GM19372 (cell line): Measurements from ENCODE around the gene CD5L.

Experiments used
- ATAC-seq: cut with Tn5 transposase; IDR thresholded peaks from one replicate; pipeline ENCODE4 v1.9.1; 2021; ENCODE audit warnings: mild to moderate bottlenecking, low read depth, moderate library complexity; ENCODE audit not compliant: unreplicated experiment

The CD5L gene

DNA sequence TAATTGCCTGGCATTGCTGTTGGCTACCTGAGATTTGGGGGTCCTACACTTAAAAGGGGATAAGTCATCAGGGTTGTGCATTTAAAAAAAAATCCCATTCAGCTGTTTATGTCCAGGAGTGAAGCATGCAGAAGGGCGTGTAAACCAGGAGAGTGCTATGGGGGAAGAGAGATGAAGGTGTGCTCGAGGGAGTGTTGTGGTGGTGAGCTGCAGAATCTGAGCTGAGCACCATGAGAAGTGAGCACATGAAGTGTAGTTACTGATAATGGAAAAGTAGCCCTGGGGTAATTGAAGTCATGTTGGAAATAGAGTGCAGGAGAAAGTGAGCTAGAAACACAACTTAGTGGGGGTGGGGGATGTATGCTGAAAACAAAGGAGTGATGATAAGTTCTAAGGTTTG, 22.4 kb downstream of the CD5L start:
- ATAC-seq: no peak

DNA sequence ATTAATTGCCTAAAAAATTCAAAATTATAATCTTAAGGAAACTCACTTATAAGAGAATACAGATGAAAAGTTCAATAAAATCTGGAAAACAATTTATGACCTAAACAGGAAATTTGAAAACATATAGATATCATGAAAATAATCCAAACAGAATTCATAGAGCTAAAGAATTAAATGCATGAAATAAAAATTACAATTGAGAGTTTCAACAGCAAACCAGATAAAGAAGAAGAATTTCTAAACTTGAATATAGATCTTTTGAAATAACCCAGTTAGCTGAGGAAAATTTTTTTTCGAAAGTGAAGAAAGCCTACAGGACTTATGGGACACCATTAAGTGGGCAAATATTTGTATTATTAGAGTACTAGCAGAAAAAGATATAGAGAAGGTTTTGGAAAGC, 28.3 kb downstream of the CD5L start:
- ATAC-seq: no peak

- peak; percentile 75 for ATAC-seq
These were observed 35.0 kb downstream of the CD5L start for GRCh38 chr1:157806431-157807149.

DNA sequence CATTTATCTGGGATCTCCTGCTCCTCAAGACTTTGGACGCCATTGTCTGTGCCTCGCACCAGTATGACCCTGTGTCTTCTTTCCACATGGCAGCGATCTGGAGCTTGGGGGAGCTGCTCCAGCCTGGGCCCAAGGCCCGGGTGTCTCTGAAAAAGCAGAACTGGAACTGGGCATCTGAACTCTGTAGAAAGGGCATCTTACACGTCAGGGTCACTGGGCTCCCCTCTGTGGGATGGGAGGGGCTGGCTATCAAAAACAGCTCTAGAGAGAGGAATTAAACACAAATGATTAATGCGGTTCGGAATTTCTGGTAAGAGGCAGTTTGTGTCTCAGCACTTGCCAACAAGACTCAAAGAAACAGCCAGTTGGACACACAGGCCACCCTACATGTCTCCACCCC, 37.8 kb downstream of the CD5L start:
- no peak for ATAC-seq

GRCh38 chr1:157799996-157800395, 41.6 kb downstream of the CD5L start:
- ATAC-seq: no peak

- ATAC-seq: no peak
These were observed 43.4 kb downstream of the CD5L start for GRCh38 chr1:157798211-157798610.

- ATAC-seq: no peak
These were observed 56.4 kb downstream of the CD5L start for GRCh38 chr1:157785248-157785647.

DNA sequence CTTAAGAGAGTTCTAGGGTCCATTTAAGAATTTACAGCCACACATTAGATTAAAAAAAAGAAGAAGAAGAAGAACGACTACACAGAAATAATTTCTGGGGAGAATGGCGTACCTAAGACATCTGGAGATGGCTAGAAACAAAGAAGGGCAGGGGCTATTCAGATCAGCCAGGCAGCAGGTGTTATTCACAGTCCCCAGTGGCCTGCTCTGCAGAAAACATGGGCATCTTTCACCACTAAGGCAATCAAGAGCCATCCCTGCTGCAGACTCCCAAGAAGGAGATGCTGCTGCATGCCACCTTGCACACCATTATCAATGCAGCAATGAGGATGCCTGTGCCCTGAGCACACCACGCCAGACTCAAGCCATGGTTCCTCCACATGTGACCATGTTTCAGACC, 56.8 kb downstream of the CD5L start:
- ATAC-seq: no peak

GRCh38 chr1:157782931-157783330, 58.7 kb downstream of the CD5L start:
- no peak for ATAC-seq

DNA sequence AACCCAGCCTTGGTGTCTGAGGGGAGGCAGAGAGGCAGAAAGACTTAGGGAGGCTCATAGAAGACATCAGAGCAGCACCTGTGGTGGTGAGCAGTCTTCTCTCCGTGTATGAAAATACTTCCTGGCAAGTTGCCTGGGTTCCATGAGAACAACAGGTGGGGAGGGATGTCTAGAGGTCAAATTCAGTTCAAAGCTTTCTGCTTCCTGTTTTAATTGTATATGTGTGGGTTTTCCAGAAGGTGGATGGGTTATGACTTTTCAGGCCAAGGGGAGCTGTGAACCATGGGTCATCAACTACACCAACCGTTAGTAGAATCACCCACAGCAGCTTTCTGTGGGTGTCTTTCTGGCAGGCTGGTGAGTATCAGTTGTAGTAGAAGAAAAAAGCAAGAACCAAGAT, 60.6 kb downstream of the CD5L start:
- peak; percentile 53 for ATAC-seq
